LNCaP clone FGC (cell line): ENCODE measurements around the gene SUMO2.

Experiments used
- DNase-seq: peaks from one replicate; pipeline ENCODE4 v3.0.0-alpha.2; 2011; ENCODE audit warnings: low read depth
- H3K4me3 ChIP-seq: 2 replicates; pipeline ENCODE4 v1.5.1; 2011; ENCODE audit warnings: mild to moderate bottlenecking, low read depth, low read length, control low read depth
- CTCF ChIP-seq: IDR thresholded peaks from 2 replicates; pipeline ENCODE4 v1.5.1; 2012; ENCODE audit warnings: mild to moderate bottlenecking; ENCODE audit not compliant: control insufficient read depth, insufficient read depth; ENCODE audit errors: extremely low read depth

The SUMO2 gene

DNA sequence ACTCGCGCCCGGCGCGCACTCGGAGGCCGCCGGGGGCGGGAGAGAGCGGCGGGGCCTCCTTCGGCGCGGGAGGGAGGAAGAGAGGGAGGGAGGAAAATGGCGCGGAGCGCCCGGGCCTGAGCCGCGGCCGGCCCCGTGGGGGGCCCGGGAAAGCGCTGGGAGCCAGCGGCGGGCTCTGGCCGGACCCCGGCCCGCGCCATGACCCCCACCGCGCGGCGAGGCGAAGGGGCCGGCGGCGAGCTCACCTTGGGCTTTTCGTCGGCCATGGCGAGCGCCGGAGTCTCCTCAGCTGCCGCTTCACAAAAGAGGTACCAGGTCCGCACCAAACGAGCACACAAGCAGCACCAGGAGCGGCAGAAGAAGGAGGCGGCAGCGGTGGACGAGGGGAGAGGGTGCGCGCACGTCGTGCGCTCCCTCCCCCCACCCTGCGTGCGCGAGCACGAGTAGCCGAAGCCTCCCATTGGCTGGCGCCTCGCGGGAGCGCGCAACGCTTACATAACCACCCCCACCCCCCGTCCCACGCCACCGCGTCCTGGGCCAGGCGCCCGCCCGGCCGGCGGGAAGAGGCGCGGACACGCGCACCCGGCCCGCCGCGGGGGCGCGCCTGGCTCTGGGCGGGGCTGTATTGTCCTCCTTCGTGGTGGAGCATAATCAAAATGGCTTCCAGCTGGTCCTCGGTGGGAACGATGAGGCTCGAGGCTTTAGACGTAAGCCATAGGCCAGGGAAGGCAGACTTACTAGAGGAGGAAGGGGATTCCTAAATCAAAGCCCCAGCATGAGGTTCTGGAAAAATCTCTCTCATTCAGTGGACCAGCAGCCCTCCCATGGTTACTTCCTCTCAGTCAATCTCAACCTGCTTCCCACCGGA lies at the start of gene SUMO2:
SUMO2 (minus strand) TSS at position 391 of the 868 bp plus-strand sequence; CDS start at position 266, 125 bp downstream.
- peak; percentile 77 for DNase-seq
- 0 out of 2 replicates have a peak, but pooled peaks have one; percentile 5 for TF ChIP-seq CTCF
- peak within 1 kb of the TSS; percentile 94 for H3K4me3 ChIP-seq

DNA sequence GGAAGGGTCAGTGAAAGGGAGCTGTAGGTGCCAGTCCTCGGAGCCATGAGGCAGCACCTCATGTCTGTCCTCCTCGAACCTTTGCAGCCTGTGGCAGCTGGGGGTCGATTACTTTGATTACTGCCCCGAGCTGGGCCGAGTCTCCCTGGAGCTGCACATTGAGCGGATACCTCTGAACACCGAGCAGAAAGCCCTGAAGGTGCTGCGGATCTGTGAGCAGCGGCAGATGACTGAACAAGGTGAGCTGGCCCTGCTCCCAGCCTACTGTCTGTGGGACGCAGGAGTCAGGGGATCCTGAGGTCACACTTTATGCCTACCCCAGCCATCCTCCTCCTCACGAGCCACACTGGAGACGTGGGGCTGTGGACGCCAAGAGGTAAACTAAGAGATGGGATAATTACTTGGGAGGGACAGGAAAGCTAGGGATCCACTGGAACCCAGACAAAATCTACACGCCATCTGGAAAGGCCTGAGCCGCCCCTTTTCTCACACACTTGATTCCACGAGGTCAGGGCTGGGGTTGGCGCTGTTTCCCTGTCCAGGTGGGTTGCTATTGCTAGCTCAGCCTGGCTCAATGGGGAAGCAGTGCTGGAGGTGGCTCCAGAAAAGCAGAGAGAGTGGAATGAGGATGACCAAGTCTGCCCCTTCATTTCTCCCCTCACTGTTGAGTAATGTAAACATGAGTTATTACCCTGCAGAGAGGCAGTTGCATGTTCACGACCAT lies 49.1 kb upstream of the SUMO2 start:
- H3K4me3 ChIP-seq, result no peak overlapping the region
- no peak for DNase-seq
- no peak for TF ChIP-seq CTCF

DNA sequence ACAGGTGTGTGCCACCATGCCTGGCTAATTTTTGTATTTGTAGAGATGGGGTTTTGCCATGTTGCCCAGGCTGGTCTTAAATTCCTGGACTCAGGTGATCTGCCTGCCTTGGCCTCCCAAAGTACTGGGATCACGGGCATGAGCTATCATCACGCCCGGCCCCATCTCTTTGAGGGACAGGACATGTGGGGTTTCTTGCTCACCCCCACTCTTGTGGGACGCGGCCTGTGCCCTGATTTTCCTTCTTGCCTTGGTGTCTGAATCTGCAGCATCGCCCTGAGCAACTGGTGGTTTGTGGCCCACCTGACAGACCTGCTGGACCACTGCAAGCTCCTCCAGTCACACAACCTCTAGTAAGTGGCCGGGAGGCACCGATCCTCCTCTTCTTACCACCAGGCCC lies 48.3 kb upstream of the SUMO2 start:
- DNase-seq, result no peak
- no peak for TF ChIP-seq CTCF
- no peak overlapping the region for H3K4me3 ChIP-seq

- H3K4me3 ChIP-seq, result no peak overlapping the region
- DNase-seq, result no peak
- no peak for TF ChIP-seq CTCF
Measured at GRCh38 chr17:75228847-75229246, 46.1 kb upstream of the SUMO2 start.

GRCh38 chr17:75228305-75228704 lies 45.5 kb upstream of the SUMO2 start:
- no peak overlapping the region for H3K4me3 ChIP-seq
- no peak for DNase-seq

GRCh38 chr17:75227729-75228128 lies 45.0 kb upstream of the SUMO2 start:
- no peak for TF ChIP-seq CTCF
- H3K4me3 ChIP-seq, result no peak overlapping the region
- DNase-seq, result peak; percentile 51

More at GRCh38 chr17:75228305-75228704, 45.5 kb upstream of the SUMO2 start:
- no peak for TF ChIP-seq CTCF

DNA sequence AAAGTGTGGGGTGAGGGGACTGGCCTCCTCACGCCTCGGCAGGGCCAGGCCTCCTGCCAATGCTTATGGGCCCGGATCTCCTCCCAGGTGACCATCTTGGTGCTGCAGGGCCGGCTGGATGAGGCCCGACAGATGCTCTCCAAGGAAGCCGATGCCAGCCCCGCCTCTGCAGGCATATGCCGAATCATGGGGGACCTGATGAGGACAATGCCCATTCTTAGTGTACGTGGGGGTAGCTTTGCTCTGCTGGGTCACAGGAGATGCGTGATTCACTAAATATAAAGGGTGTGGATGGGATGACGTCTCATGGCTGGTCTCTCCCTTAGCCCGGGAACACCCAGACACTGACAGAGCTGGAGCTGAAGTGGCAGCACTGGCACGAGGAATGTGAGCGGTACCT lies 42.3 kb upstream of the SUMO2 start:
- no peak overlapping the region for H3K4me3 ChIP-seq
- TF ChIP-seq CTCF, result no peak
- no peak for DNase-seq
